Panc1 (cell line): ENCODE results near the gene TBC1D22A.

ENCODE experiments used
- POLR2AphosphoS5 ChIP-seq: IDR thresholded peaks from 2 replicates; pipeline ENCODE4 v1.6.1; 2012; ENCODE audit warnings: mild to moderate bottlenecking, low read depth, low read length, moderate library complexity
- TF ChIP-seq, protein P1 (sequence below): fragments of 450-650 bp; IDR thresholded peaks from 2 replicates; pipeline ENCODE4 v1.5.1; 2017; ENCODE audit warnings: mild to moderate bottlenecking
- TF ChIP-seq, protein P2 (sequence below), 2 experiments: IDR thresholded peaks; 2 replicates each; pipeline ENCODE4 v1.6.1; 2011 to 2012; ENCODE audit warnings: low read depth in 2 of 2, control low read depth in 1 of 2, low read length in 1 of 2, mild to moderate bottlenecking in 1 of 2, moderate library complexity in 1 of 2; ENCODE audit not compliant: insufficient read depth in 1 of 2

DNA sequence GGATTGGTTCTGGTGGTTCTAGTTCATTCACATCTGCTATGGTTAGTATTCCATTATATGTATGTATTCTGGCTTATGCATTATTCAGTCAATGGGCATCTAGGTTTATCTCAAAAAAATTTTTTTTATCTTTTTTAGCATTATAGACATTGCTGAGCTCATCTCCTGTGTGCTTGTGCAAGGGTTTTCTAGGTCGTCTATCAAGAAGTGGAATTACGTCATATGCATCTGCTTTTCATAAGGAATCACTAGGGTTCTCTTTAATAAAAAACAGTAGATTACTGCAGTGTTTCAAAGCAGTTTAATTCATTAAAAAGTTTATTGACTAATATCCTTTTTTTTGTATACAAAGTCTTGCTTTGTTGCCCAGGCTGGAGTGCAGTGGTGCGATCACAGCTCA is 21.3 kb downstream of the TBC1D22A start:
- TF ChIP-seq, protein P1, sequence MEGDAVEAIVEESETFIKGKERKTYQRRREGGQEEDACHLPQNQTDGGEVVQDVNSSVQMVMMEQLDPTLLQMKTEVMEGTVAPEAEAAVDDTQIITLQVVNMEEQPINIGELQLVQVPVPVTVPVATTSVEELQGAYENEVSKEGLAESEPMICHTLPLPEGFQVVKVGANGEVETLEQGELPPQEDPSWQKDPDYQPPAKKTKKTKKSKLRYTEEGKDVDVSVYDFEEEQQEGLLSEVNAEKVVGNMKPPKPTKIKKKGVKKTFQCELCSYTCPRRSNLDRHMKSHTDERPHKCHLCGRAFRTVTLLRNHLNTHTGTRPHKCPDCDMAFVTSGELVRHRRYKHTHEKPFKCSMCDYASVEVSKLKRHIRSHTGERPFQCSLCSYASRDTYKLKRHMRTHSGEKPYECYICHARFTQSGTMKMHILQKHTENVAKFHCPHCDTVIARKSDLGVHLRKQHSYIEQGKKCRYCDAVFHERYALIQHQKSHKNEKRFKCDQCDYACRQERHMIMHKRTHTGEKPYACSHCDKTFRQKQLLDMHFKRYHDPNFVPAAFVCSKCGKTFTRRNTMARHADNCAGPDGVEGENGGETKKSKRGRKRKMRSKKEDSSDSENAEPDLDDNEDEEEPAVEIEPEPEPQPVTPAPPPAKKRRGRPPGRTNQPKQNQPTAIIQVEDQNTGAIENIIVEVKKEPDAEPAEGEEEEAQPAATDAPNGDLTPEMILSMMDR, result no peak
- TF ChIP-seq, protein P2, sequence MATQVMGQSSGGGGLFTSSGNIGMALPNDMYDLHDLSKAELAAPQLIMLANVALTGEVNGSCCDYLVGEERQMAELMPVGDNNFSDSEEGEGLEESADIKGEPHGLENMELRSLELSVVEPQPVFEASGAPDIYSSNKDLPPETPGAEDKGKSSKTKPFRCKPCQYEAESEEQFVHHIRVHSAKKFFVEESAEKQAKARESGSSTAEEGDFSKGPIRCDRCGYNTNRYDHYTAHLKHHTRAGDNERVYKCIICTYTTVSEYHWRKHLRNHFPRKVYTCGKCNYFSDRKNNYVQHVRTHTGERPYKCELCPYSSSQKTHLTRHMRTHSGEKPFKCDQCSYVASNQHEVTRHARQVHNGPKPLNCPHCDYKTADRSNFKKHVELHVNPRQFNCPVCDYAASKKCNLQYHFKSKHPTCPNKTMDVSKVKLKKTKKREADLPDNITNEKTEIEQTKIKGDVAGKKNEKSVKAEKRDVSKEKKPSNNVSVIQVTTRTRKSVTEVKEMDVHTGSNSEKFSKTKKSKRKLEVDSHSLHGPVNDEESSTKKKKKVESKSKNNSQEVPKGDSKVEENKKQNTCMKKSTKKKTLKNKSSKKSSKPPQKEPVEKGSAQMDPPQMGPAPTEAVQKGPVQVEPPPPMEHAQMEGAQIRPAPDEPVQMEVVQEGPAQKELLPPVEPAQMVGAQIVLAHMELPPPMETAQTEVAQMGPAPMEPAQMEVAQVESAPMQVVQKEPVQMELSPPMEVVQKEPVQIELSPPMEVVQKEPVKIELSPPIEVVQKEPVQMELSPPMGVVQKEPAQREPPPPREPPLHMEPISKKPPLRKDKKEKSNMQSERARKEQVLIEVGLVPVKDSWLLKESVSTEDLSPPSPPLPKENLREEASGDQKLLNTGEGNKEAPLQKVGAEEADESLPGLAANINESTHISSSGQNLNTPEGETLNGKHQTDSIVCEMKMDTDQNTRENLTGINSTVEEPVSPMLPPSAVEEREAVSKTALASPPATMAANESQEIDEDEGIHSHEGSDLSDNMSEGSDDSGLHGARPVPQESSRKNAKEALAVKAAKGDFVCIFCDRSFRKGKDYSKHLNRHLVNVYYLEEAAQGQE (IDR thresholded peaks at IDR 0.05; ENCODE audit: insufficient read depth in 1 of 2, low read depth in 2 of 2, low read length in 1 of 2), result no peak
- no peak for TF ChIP-seq POLR2AphosphoS5
